GM23338 (cell line): Measurements from ENCODE around the gene DPP3.

Source experiments
- CREB1 ChIP-seq: fragments of 250-450 bp; sonication (Bioruptor Pico); IDR thresholded peaks from 2 replicates; pipeline ENCODE4 v1.5.0; 2020; ENCODE audit warnings: low read depth, mild to moderate bottlenecking, moderate library complexity
- ETS1 ChIP-seq: IDR thresholded peaks from 2 replicates; pipeline ENCODE4 v1.6.1; 2016; ENCODE audit warnings: antibody characterized with exemption
- EZH2 ChIP-seq: fragments of 200-600 bp; sonication (generic); IDR thresholded peaks from one replicate; pipeline ENCODE4 v1.8.0; 2017; ENCODE audit warnings: antibody characterized with exemption, mild to moderate bottlenecking, low read depth; ENCODE audit not compliant: unreplicated experiment
- EZH2phosphoT487 ChIP-seq: fragments of 200-600 bp; sonication (generic); IDR thresholded peaks from one replicate; pipeline ENCODE4 v1.8.1; 2018; ENCODE audit warnings: antibody characterized with exemption; ENCODE audit not compliant: unreplicated experiment
- JUNB ChIP-seq: IDR thresholded peaks from one replicate; pipeline ENCODE4 v1.6.1; 2016; ENCODE audit warnings: antibody characterized with exemption; ENCODE audit not compliant: unreplicated experiment
- NANOG ChIP-seq: IDR thresholded peaks from 2 replicates; pipeline ENCODE4 v1.6.1; 2016; ENCODE audit warnings: antibody characterized with exemption, borderline replicate concordance
- POLR2AphosphoS5 ChIP-seq: IDR thresholded peaks from 2 replicates; pipeline ENCODE4 v1.6.1; 2016; ENCODE audit warnings: antibody characterized with exemption, low read depth
- STAT1 ChIP-seq: IDR thresholded peaks from one replicate; pipeline ENCODE4 v1.6.1; 2016; ENCODE audit warnings: antibody characterized with exemption; ENCODE audit not compliant: unreplicated experiment
- ZNF114 ChIP-seq: fragments of 250-450 bp; sonication (Bioruptor Pico); IDR thresholded peaks from 2 replicates; pipeline ENCODE4 v1.5.0; 2020; ENCODE audit warnings: mild to moderate bottlenecking, moderate library complexity
- ZNF331 ChIP-seq: fragments of 250-450 bp; sonication (Bioruptor Pico); IDR thresholded peaks from 2 replicates; pipeline ENCODE4 v1.5.0; 2020; ENCODE audit warnings: low read depth, mild to moderate bottlenecking, moderate library complexity
- TF ChIP-seq, protein P1 (sequence below), 2 experiments: fragments of 200-600 bp in 1 of 2; sonication (generic) in 1 of 2; conservative IDR thresholded peaks; 2 replicates each; pipeline versions ENCODE4 v1.5.1 to v1.6.1; 2016 to 2017; ENCODE audit warnings: antibody characterized with exemption in 2 of 2, low read depth in 2 of 2, mild to moderate bottlenecking in 2 of 2, moderate library complexity in 1 of 2
- TF ChIP-seq, protein P2 (sequence below): IDR thresholded peaks from one replicate; pipeline ENCODE4 v1.6.1; 2018; ENCODE audit warnings: antibody characterized with exemption; ENCODE audit not compliant: unreplicated experiment

GRCh38 chr11:66556086-66556485, 75.9 kb downstream of the DPP3 start:
- TF ChIP-seq, protein P1, sequence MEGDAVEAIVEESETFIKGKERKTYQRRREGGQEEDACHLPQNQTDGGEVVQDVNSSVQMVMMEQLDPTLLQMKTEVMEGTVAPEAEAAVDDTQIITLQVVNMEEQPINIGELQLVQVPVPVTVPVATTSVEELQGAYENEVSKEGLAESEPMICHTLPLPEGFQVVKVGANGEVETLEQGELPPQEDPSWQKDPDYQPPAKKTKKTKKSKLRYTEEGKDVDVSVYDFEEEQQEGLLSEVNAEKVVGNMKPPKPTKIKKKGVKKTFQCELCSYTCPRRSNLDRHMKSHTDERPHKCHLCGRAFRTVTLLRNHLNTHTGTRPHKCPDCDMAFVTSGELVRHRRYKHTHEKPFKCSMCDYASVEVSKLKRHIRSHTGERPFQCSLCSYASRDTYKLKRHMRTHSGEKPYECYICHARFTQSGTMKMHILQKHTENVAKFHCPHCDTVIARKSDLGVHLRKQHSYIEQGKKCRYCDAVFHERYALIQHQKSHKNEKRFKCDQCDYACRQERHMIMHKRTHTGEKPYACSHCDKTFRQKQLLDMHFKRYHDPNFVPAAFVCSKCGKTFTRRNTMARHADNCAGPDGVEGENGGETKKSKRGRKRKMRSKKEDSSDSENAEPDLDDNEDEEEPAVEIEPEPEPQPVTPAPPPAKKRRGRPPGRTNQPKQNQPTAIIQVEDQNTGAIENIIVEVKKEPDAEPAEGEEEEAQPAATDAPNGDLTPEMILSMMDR (conservative IDR thresholded peaks at IDR 0.05; ENCODE audit: low read depth in 2 of 2) = no peak
- TF ChIP-seq EZH2 (no peak), POLR2AphosphoS5 (no peak), EZH2phosphoT487 (no peak), CREB1 (CRISPR knock-in tag) (no peak), ZNF114 (no peak), JUNB (no peak), NANOG (no peak), STAT1 (no peak), ZNF331 (CRISPR knock-in tag) (no peak), ETS1 (no peak)
- TF ChIP-seq, protein P2, sequence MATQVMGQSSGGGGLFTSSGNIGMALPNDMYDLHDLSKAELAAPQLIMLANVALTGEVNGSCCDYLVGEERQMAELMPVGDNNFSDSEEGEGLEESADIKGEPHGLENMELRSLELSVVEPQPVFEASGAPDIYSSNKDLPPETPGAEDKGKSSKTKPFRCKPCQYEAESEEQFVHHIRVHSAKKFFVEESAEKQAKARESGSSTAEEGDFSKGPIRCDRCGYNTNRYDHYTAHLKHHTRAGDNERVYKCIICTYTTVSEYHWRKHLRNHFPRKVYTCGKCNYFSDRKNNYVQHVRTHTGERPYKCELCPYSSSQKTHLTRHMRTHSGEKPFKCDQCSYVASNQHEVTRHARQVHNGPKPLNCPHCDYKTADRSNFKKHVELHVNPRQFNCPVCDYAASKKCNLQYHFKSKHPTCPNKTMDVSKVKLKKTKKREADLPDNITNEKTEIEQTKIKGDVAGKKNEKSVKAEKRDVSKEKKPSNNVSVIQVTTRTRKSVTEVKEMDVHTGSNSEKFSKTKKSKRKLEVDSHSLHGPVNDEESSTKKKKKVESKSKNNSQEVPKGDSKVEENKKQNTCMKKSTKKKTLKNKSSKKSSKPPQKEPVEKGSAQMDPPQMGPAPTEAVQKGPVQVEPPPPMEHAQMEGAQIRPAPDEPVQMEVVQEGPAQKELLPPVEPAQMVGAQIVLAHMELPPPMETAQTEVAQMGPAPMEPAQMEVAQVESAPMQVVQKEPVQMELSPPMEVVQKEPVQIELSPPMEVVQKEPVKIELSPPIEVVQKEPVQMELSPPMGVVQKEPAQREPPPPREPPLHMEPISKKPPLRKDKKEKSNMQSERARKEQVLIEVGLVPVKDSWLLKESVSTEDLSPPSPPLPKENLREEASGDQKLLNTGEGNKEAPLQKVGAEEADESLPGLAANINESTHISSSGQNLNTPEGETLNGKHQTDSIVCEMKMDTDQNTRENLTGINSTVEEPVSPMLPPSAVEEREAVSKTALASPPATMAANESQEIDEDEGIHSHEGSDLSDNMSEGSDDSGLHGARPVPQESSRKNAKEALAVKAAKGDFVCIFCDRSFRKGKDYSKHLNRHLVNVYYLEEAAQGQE = no peak
